HCT116 (cell line): ENCODE results near the gene NEURL1B. TPM values are rescaled to one million over a fixed set of nuclear protein-coding genes. Genes with fewer than 3 reads are reported as not detected.

Experiments used
- ATAC-seq: fragments of 200-7000 bp; cut with Tn5 transposase; 2 replicates; pipeline ENCODE4 v1.9.1; 2020; ENCODE audit warnings: mild to moderate bottlenecking, moderate library complexity
- BruUV-seq: library from RNA; stranded (reverse); fragments of 400-500 nt; replicated peaks from 2 replicates; lab custom pipeline; 2021; lab: Mats Ljungman, UMichigan
- CTCF ChIA-PET: fragments of 300-600 bp; sonication (Branson Sonifier 250); formaldehyde crosslinking; loops from one replicate; lab custom pipeline; 2021; ENCODE audit warnings: antibody characterized with exemption; lab: Charles Lee
- POLR2A ChIA-PET: fragments of 300-600, 350-600 bp; sonication (Branson Sonifier 250); formaldehyde crosslinking; loops from one replicate; lab custom pipeline; 2021; ENCODE audit warnings: antibody characterized with exemption; lab: Charles Lee
- RAD21 ChIA-PET, 2 experiments: fragments of 300-600 bp; sonication (Branson Sonifier 250); formaldehyde crosslinking; loops; one replicate each; lab custom pipeline; 2023; ENCODE audit warnings: low total read pairs in 2 of 2; ENCODE audit not compliant: uncharacterized antibody in 2 of 2, unreplicated experiment in 2 of 2, low non-redundant PET in 1 of 2; lab: Charles Lee
- DNase-seq: peaks from one replicate; pipeline ENCODE4 v3.0.0-alpha.2; 2010; ENCODE audit warnings: low read depth, low spot score
- H2AFZ ChIP-seq: fragments of 200-600 bp; shearing (Covaris generic), sonication (generic); 2 replicates; pipeline ENCODE4 v1.6.1; 2017; ENCODE audit warnings: low read depth, mixed run types, mixed read lengths, antibody characterized with exemption, low read length; ENCODE audit not compliant: poor library complexity, severe bottlenecking
- H3K27ac ChIP-seq: 2 replicates; pipeline ENCODE4 v1.5.1; 2012; ENCODE audit warnings: low read depth, low read length
- H3K27me3 ChIP-seq: fragments of 200-600 bp; sonication (generic); 2 replicates; pipeline ENCODE4 v1.6.1; 2016; ENCODE audit warnings: mixed run types, low read length, mixed read lengths; ENCODE audit not compliant: insufficient read depth
- H3K36me3 ChIP-seq, 2 experiments: fragments of 200-500 bp in 1 of 2; fragments of 200-600 bp in 1 of 2; sonication (Bioruptor generic) in 1 of 2; sonication (generic) in 1 of 2; 2 replicates each; pipeline versions ENCODE4 v1.5.1 to v1.6.1; 2014 to 2016; ENCODE audit warnings: low read length in 2 of 2, inconsistent platforms in 1 of 2, mixed read lengths in 1 of 2, mixed run types in 1 of 2; ENCODE audit not compliant: insufficient read depth in 2 of 2, control insufficient read depth in 1 of 2
- H3K4me1 ChIP-seq, 2 experiments: fragments of 200-600 bp in 1 of 2; sonication (generic) in 1 of 2; 2 replicates each; pipeline versions ENCODE4 v1.5.1 to v1.6.1; 2012 to 2017; ENCODE audit warnings: low read length in 2 of 2, inconsistent platforms in 1 of 2, mild to moderate bottlenecking in 1 of 2, mixed read lengths in 1 of 2, mixed run types in 1 of 2, moderate library complexity in 1 of 2; ENCODE audit not compliant: insufficient read depth in 2 of 2, control insufficient read depth in 1 of 2
- H3K4me2 ChIP-seq: fragments of 200-600 bp; sonication (generic); 2 replicates; pipeline ENCODE4 v1.6.1; 2017; ENCODE audit warnings: mixed run types, low read length, mixed read lengths
- H3K4me3 ChIP-seq, 2 experiments: fragments of 200-600 bp in 1 of 2; sonication (generic) in 1 of 2; replicated peaks in 1 of 2; 2 replicates each; pipeline ENCODE4 v1.5.1; 2011 to 2016; ENCODE audit warnings: low read length in 2 of 2, control low read depth in 1 of 2, low read depth in 1 of 2, mild to moderate bottlenecking in 1 of 2, mixed read lengths in 1 of 2, mixed run types in 1 of 2
- H3K79me2 ChIP-seq: fragments of 200-600 bp; sonication (generic); 2 replicates; pipeline ENCODE4 v1.6.1; 2017; ENCODE audit warnings: mild to moderate bottlenecking, mixed run types, low read length, moderate library complexity, mixed read lengths; ENCODE audit not compliant: insufficient read depth
- H3K9ac ChIP-seq: fragments of 200-600 bp; sonication (generic); 2 replicates; pipeline ENCODE4 v1.6.1; 2016; ENCODE audit warnings: low read length, mixed read lengths
- H3K9me2 ChIP-seq: fragments of 200-600 bp; sonication (generic), shearing (Covaris generic); 2 replicates; pipeline ENCODE4 v1.6.1; 2017; ENCODE audit warnings: mixed run types, mild to moderate bottlenecking, moderate library complexity; ENCODE audit not compliant: insufficient read depth
- H3K9me3 ChIP-seq, 2 experiments: fragments of 200-500 bp in 1 of 2; fragments of 200-600 bp in 1 of 2; sonication (Bioruptor generic) in 1 of 2; sonication (generic) in 1 of 2; 2 replicates each; pipeline ENCODE4 v1.6.1; 2014 to 2017; ENCODE audit warnings: low read length in 2 of 2, mixed read lengths in 2 of 2, inconsistent platforms in 1 of 2, low read depth in 1 of 2, mild to moderate bottlenecking in 1 of 2, mixed run types in 1 of 2, moderate library complexity in 1 of 2; ENCODE audit not compliant: control insufficient read depth in 1 of 2, insufficient read depth in 1 of 2
- H4K20me1 ChIP-seq: fragments of 200-600 bp; sonication (generic), shearing (Covaris generic); 2 replicates; pipeline ENCODE4 v1.6.1; 2017; ENCODE audit warnings: mixed run types, mild to moderate bottlenecking, moderate library complexity; ENCODE audit not compliant: insufficient read depth
- CBX3 ChIP-seq: IDR thresholded peaks from 2 replicates; pipeline ENCODE4 v1.6.1; 2012; ENCODE audit warnings: low read depth
- ELF1 ChIP-seq: IDR thresholded peaks from 2 replicates; pipeline ENCODE4 v1.6.1; 2012; ENCODE audit warnings: low read depth, borderline replicate concordance
- EZH2 ChIP-seq: fragments of 200-600 bp; sonication (generic); IDR thresholded peaks from 2 replicates; pipeline ENCODE4 v1.6.1; 2017; ENCODE audit warnings: antibody characterized with exemption, mixed run types
- FOSL1 ChIP-seq: IDR thresholded peaks from 2 replicates; pipeline ENCODE4 v1.6.1; 2012; ENCODE audit warnings: low read depth
- JUND ChIP-seq: IDR thresholded peaks from 2 replicates; pipeline ENCODE4 v1.6.1; 2012
- POLR2A ChIP-seq: IDR thresholded peaks from 2 replicates; pipeline ENCODE4 v1.7.0; 2011; ENCODE audit warnings: borderline replicate concordance; ENCODE audit not compliant: insufficient read depth, insufficient read length; ENCODE audit errors: extremely low read depth
- POLR2AphosphoS5 ChIP-seq: IDR thresholded peaks from 2 replicates; pipeline ENCODE4 v1.6.1; 2011; ENCODE audit warnings: mild to moderate bottlenecking, low read depth, low read length, moderate library complexity
- YY1 ChIP-seq: IDR thresholded peaks from 2 replicates; pipeline ENCODE4 v1.6.1; 2011; ENCODE audit warnings: low read length, low read depth, moderate library complexity, mild to moderate bottlenecking; ENCODE audit not compliant: insufficient replicate concordance; ENCODE audit errors: extremely low read depth
- ZFX ChIP-seq: fragments of 450-650 bp; IDR thresholded peaks from 2 replicates; pipeline ENCODE4 v1.6.1; 2017
- ZNF274 ChIP-seq: fragments of 200-500 bp; sonication (Bioruptor generic); IDR thresholded peaks from 2 replicates; pipeline ENCODE4 v1.6.1; 2014; ENCODE audit warnings: mild to moderate bottlenecking, low read depth, low read length, inconsistent platforms
- intact Hi-C: fragments of 100-400 bp; cut with micrococcal nuclease; formaldehyde crosslinking; loops from 2 replicates; pipeline ENCODE4 v1.10.0; 2022
- total RNA-seq: library from RNA; stranded (reverse); gene quantifications from one replicate; pipeline ENCODE4 v1.2.1, GENCODE V29; 2021; ENCODE audit not compliant: unreplicated experiment
- TF ChIP-seq, protein P1 (sequence below): IDR thresholded peaks from 2 replicates; pipeline ENCODE4 v1.6.1; 2012; ENCODE audit warnings: low read depth
- TF ChIP-seq, protein P2 (sequence below): IDR thresholded peaks from 2 replicates; pipeline ENCODE4 v1.6.1; 2012

NEURL1B gene
- total RNA-seq, 1 experiment from 2014 or later, result 5.8 TPM

DNA sequence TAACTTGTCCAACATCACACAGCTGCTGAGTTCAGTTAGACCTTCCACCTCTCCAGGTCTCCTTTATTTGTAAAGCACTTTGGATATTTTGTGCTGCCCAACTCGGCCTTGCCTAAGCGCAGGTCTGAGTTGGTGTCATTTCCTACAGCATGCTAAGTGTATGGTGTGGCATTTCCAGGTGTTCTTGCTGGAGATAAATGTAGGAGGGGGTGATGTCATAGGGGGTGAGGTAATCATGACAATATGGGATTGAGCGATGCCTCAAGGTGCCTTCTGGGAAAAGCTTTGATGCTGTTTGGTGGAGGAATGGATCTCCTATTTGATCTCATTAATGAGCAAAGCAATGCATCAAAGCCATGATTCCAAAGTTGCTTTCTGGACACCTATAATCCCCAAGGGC lies 32.3 kb upstream of the NEURL1B start:
- POLR2A ChIA-PET, result no interaction called here
- TF ChIP-seq ELF1 (no peak), EZH2 (no peak), POLR2AphosphoS5 (no peak), CBX3 (no peak), YY1 (no peak), ZNF274 (no peak), JUND (no peak), POLR2A (no peak), ZFX (no peak), FOSL1 (no peak)
- TF ChIP-seq, protein P1, sequence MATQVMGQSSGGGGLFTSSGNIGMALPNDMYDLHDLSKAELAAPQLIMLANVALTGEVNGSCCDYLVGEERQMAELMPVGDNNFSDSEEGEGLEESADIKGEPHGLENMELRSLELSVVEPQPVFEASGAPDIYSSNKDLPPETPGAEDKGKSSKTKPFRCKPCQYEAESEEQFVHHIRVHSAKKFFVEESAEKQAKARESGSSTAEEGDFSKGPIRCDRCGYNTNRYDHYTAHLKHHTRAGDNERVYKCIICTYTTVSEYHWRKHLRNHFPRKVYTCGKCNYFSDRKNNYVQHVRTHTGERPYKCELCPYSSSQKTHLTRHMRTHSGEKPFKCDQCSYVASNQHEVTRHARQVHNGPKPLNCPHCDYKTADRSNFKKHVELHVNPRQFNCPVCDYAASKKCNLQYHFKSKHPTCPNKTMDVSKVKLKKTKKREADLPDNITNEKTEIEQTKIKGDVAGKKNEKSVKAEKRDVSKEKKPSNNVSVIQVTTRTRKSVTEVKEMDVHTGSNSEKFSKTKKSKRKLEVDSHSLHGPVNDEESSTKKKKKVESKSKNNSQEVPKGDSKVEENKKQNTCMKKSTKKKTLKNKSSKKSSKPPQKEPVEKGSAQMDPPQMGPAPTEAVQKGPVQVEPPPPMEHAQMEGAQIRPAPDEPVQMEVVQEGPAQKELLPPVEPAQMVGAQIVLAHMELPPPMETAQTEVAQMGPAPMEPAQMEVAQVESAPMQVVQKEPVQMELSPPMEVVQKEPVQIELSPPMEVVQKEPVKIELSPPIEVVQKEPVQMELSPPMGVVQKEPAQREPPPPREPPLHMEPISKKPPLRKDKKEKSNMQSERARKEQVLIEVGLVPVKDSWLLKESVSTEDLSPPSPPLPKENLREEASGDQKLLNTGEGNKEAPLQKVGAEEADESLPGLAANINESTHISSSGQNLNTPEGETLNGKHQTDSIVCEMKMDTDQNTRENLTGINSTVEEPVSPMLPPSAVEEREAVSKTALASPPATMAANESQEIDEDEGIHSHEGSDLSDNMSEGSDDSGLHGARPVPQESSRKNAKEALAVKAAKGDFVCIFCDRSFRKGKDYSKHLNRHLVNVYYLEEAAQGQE, result no peak
- TF ChIP-seq, protein P2, sequence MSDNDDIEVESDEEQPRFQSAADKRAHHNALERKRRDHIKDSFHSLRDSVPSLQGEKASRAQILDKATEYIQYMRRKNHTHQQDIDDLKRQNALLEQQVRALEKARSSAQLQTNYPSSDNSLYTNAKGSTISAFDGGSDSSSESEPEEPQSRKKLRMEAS, result no peak
- no peak overlapping the region for H3K27ac ChIP-seq
- ATAC-seq, result no peak
- RAD21 ChIA-PET, result no interaction called here
- H3K4me3 ChIP-seq, result no peak overlapping the region
- intact Hi-C loops, result no loop called here
- no TSS peak for BruUV-seq
- no peak overlapping the region for H3K4me2 ChIP-seq
- no peaks in the 10 kb centered on the region for H4K20me1 ChIP-seq
- DNase-seq, result no peak
- no peak overlapping the region for H3K9ac ChIP-seq
- H3K9me2 ChIP-seq, result no peaks in the 10 kb centered on the region
- H3K9me3 ChIP-seq, result no peaks in the 10 kb centered on the region
- peaks cover 14% of the 10 kb centered on the region; the same call in 1 of the 2 replicates for H3K27me3 ChIP-seq
- H3K4me1 ChIP-seq, result no peaks in the 10 kb centered on the region
- H2AFZ ChIP-seq, result no peak overlapping the region
- CTCF ChIA-PET, result no interaction called here
- H3K79me2 ChIP-seq, result no peaks in the 10 kb centered on the region
- no peaks in the 10 kb centered on the region for H3K36me3 ChIP-seq
